K562 (cell line): ENCODE results near the gene HSF4. TPM values are rescaled to one million over a fixed set of nuclear protein-coding genes. Genes with fewer than 3 reads are reported as not detected.

Experiments used
- ATAC-seq: fragments of 200-7000 bp; cut with Tn5 transposase; 3 replicates; pipeline ENCODE4 v1.9.1; 2020; ENCODE audit warnings: moderate library complexity
- BruUV-seq: library from RNA; stranded (reverse); fragments of 400-500 nt; replicated peaks from 2 replicates; lab custom pipeline; 2021; lab: Mats Ljungman, UMichigan
- CTCF ChIA-PET: fragments of 300-600 bp; formaldehyde crosslinking; extraction: SDS; loops from one replicate; lab custom pipeline; 2021; ENCODE audit warnings: low intra/inter-chr PET ratio; lab: Yijun Ruan, JAX
- POLR2A ChIA-PET: fragments of 300-600, 350-650 bp; sonication (Branson Sonifier 250); formaldehyde crosslinking; extraction: SDS; loops from one replicate; lab custom pipeline; 2021; ENCODE audit warnings: antibody characterized with exemption, inconsistent platforms; lab: Yijun Ruan, JAX
- DNase-seq, 4 experiments: peaks; one replicate each; pipeline versions ENCODE4 v3.0.0 to v3.0.0-alpha.2; 2011 to 2018; ENCODE audit warnings: low spot score in 3 of 4, mixed read lengths in 3 of 4; ENCODE audit errors: extremely low read depth in 1 of 4
- FAIRE-seq: peaks from 2 replicates; lab custom pipeline; 2011; peaks lifted over from hg19 to GRCh38; lab: Jason Lieb, UNC
- H2AFZ ChIP-seq: 2 replicates; pipeline ENCODE4 v1.6.0; 2011; ENCODE audit warnings: low read depth, low read length, control low read depth, inconsistent platforms
- H3K27ac ChIP-seq: fragments of 200-600 bp; 3 replicates; pipeline ENCODE4 v1.8.0; 2011; ENCODE audit warnings: low read depth, mild to moderate bottlenecking, control low read depth, inconsistent platforms, low read length, moderate library complexity, mixed read lengths; ENCODE audit errors: extremely low read depth
- H3K27me3 ChIP-seq, 2 experiments: fragments of 300-600 bp in 1 of 2; 2 replicates in 1 of 2; 3 replicates in 1 of 2; pipeline versions ENCODE4 v1.6.0 to v1.8.0; 2011; ENCODE audit warnings: inconsistent platforms in 2 of 2, low read length in 2 of 2, mild to moderate bottlenecking in 1 of 2, mixed read lengths in 1 of 2, moderate library complexity in 1 of 2; ENCODE audit not compliant: control insufficient read depth in 2 of 2, insufficient read depth in 2 of 2
- H3K36me3 ChIP-seq: fragments of 300-600 bp; 3 replicates; pipeline ENCODE4 v1.8.0; 2011; ENCODE audit warnings: mild to moderate bottlenecking, low read length, inconsistent platforms; ENCODE audit not compliant: control insufficient read depth, insufficient read depth
- H3K4me1 ChIP-seq, 2 experiments: fragments of 200-600 bp in 1 of 2; replicated peaks in 1 of 2; 2 replicates in 1 of 2; 3 replicates in 1 of 2; pipeline versions ENCODE4 v1.5.1 to v1.8.0; 2011; ENCODE audit warnings: inconsistent platforms in 2 of 2, low read length in 2 of 2, mild to moderate bottlenecking in 1 of 2, mixed read lengths in 1 of 2, moderate library complexity in 1 of 2; ENCODE audit not compliant: control insufficient read depth in 2 of 2, insufficient read depth in 2 of 2
- H3K4me2 ChIP-seq: 2 replicates; pipeline ENCODE4 v1.6.1; 2011; ENCODE audit warnings: low read length, control low read depth, inconsistent platforms, mixed read lengths; ENCODE audit not compliant: insufficient read depth
- H3K4me3 ChIP-seq: fragments of 200-600 bp; sonication (generic), shearing (Covaris generic); 2 replicates; pipeline ENCODE4 v1.5.1; 2016; ENCODE audit warnings: control low read depth, inconsistent platforms
- H3K79me2 ChIP-seq: fragments of 200-600 bp; 3 replicates; pipeline ENCODE4 v1.8.0; 2011; ENCODE audit warnings: low read length, inconsistent platforms; ENCODE audit not compliant: control insufficient read depth, insufficient read depth
- H3K9ac ChIP-seq, 2 experiments: 2 replicates each; pipeline versions ENCODE4 v1.6.0 to v1.6.1; 2011; ENCODE audit warnings: low read depth in 2 of 2, low read length in 2 of 2, control low read depth in 1 of 2, inconsistent platforms in 1 of 2, mild to moderate bottlenecking in 1 of 2, mixed read lengths in 1 of 2; ENCODE audit not compliant: insufficient read depth in 1 of 2
- H3K9me1 ChIP-seq: one replicate; pipeline ENCODE4 v1.6.0; 2011; ENCODE audit warnings: inconsistent platforms, mild to moderate bottlenecking, low read length, moderate library complexity; ENCODE audit not compliant: control insufficient read depth, insufficient read depth
- H3K9me3 ChIP-seq: replicated peaks from 2 replicates; pipeline ENCODE4 v1.5.1; 2011; ENCODE audit warnings: low read depth, low read length, inconsistent platforms; ENCODE audit not compliant: control insufficient read depth, insufficient read depth
- H4K20me1 ChIP-seq: replicated peaks from 2 replicates; pipeline ENCODE4 v1.6.1; 2011; ENCODE audit warnings: low read length, inconsistent platforms, mixed read lengths; ENCODE audit not compliant: control insufficient read depth, insufficient read depth
- ARID1B ChIP-seq: fragments of 450-650 bp; IDR thresholded peaks from 2 replicates; pipeline ENCODE4 v1.6.1; 2016; ENCODE audit warnings: antibody characterized with exemption, mild to moderate bottlenecking, inconsistent platforms
- CHD2 ChIP-seq: IDR thresholded peaks from 2 replicates; pipeline ENCODE4 v1.6.1; 2011; ENCODE audit warnings: low read depth, low read length
- CSDE1 ChIP-seq, 2 experiments: fragments of 450-650 bp; IDR thresholded peaks; 2 replicates each; pipeline ENCODE4 v1.6.1; 2016; ENCODE audit warnings: mild to moderate bottlenecking in 1 of 2
- IRF9 ChIP-seq: fragments of 450-650 bp; IDR thresholded peaks from 2 replicates; pipeline ENCODE4 v1.6.1; 2016; ENCODE audit warnings: missing biosample characterization, missing genetic modification characterization
- MYNN ChIP-seq, 2 experiments: sonication (generic); formaldehyde crosslinking in 1 of 2; IDR thresholded peaks; 2 replicates each; pipeline versions ENCODE4 v1.5.0 to v1.6.1; 2016 to 2020; ENCODE audit warnings: antibody characterized with exemption in 1 of 2, missing genetic modification reagents in 1 of 2
- RBFOX2 ChIP-seq: fragments of 200-400 bp; formaldehyde crosslinking; IDR thresholded peaks from 2 replicates; pipeline ENCODE4 v1.6.1; 2017; ENCODE audit warnings: low read depth, mild to moderate bottlenecking, low read length, moderate library complexity
- SMARCB1 ChIP-seq: IDR thresholded peaks from 2 replicates; pipeline ENCODE4 v1.6.1; 2011; ENCODE audit warnings: improper control_type of control experiment, low read depth; ENCODE audit not compliant: insufficient read length
- USF1 ChIP-seq: sonication (generic); formaldehyde crosslinking; IDR thresholded peaks from 2 replicates; pipeline ENCODE4 v1.9.0; 2022; ENCODE audit warnings: mild to moderate bottlenecking, missing genetic modification reagents
- ZFP36 ChIP-seq: fragments of 150-350 bp; IDR thresholded peaks from 2 replicates; pipeline ENCODE4 v1.6.1; 2018; ENCODE audit warnings: low read length, low read depth; ENCODE audit not compliant: partially characterized antibody
- WGBS: fragments of 100-300 bp; shearing (Covaris generic); methylation state at CpG from one replicate; pipeline ENCODE4 v1.1.6; 2016; ENCODE audit warnings: low coverage, mixed read lengths; ENCODE audit not compliant: insufficient coverage; ENCODE audit errors: missing lambda C conversion rate; 5-methylcytosine and 5-hydroxymethylcytosine counted together
- in situ Hi-C: fragments of 300-500 bp; cut with MboI; formaldehyde crosslinking; loops from 4 replicates; pipeline ENCODE4 v1.15.0; 2018; ENCODE audit warnings: inconsistent platforms, mixed read lengths
- intact Hi-C: fragments of 100-400 bp; cut with micrococcal nuclease; formaldehyde crosslinking; loops from 2 replicates; pipeline ENCODE4 v1.14.2; 2022
- polyA plus RNA-seq, 8 experiments: library from polyadenylated mRNA; depleted of rRNA in 4 of 8; stranded (reverse) in 5 of 8; unstranded in 3 of 8; fragments of >200 nt; fragmentation: Nextera tagmentation in 2 of 8; fragmentation: Illumina TruSeq in 1 of 8; extraction: Ambion mirVana in 2 of 8; extraction: Trizol in 1 of 8; gene quantifications; 2 replicates each; pipeline versions ENCODE4 v1.2.1 to v1.2.3, GENCODE V29; 2011 to 2014; ENCODE audit warnings: inconsistent platforms in 1 of 8, missing spikeins in 1 of 8
- total RNA-seq, 7 experiments: library from RNA; depleted of rRNA in 6 of 7; stranded (reverse); fragments of >200 nt in 6 of 7; fragmentation: Illumina TruSeq in 2 of 7; extraction: Trizol in 2 of 7; gene quantifications; 2 replicates each; pipeline versions ENCODE4 v1.2.1 to v1.2.3, GENCODE V29; 2011 to 2021; ENCODE audit warnings: low replicate concordance in 1 of 7
- TF ChIP-seq, protein P1 (sequence below), 2 experiments: fragments of 450-650 bp in 1 of 2; IDR thresholded peaks; 2 replicates each; pipeline ENCODE4 v1.6.1; 2011 to 2017; ENCODE audit warnings: low read depth in 2 of 2, antibody characterized with exemption in 1 of 2, borderline replicate concordance in 1 of 2, low read length in 1 of 2, mild to moderate bottlenecking in 1 of 2, mixed read lengths in 1 of 2; ENCODE audit not compliant: control insufficient read depth in 1 of 2
- TF ChIP-seq, protein P2 (sequence below): conservative IDR thresholded peaks from 2 replicates; pipeline ENCODE4 v1.6.1; 2011; ENCODE audit warnings: low read depth, mild to moderate bottlenecking, low read length; ENCODE audit not compliant: control insufficient read depth

Gene HSF4
- total and polyA plus RNA-seq, 9 of the 15 experiments (the other 6 are each of a cell fraction or from before 2014, with no cell fraction given) = 0.50 to 35.4 (median 8.8) TPM; not detected in 1

DNA sequence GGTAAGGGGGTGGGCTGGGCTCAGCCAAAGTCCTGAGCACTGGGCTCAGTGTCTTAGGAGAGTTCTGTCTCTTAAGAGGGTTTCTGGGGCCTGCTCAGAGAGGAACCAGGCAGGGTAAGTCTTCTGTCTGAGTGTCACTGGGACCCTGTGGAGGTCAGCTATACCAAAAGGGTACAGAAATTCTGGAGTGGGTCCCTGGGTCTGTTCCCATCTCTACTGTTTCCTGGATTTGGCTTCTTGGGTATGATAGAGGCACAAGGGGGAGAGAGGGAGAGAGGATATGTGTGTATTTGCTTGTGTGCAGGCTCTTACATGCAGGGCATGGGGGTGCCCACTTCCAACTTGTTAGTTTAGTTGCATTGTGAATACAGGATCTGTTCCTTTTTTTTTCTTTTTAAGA, 29.0 kb downstream of the HSF4 start (continued):
- no peak for TF ChIP-seq USF1 (CRISPR knock-in tag)

DNA sequence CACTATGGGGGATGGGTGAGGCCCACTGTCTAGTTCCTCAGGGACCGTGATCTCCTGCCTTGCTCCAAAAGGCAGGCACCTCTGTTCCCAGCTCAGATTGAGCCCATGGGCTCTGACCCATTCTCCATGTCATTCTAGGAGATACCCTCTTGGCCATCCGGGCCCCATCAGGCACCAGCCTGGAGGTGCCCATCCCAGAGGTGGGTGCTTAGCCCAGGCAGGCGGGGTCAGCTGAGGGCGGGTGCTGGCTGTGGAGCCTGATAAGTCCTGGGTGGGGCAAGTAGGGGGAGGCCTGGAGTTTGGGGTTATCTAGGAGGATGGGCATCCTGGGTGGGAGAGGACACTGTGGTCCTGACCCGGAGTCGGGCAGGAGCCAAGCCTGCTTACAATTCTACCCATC, 29.7 kb downstream of the HSF4 start:
- H3K9me3 ChIP-seq = no peaks in the 10 kb centered on the region
- WGBS = 64% methylated on average over 5 of the region's 6 CpGs
- H3K79me2 ChIP-seq = peaks cover 46% of the 10 kb centered on the region
- in situ Hi-C loops = no loop called here
- DNase-seq (no peak), ATAC-seq (no peak), FAIRE-seq (no peak)
- peak overlapping the region; percentile 74 to 88; a peak in 3 of 4 replicates for H3K9ac ChIP-seq
- H2AFZ ChIP-seq = no peak overlapping the region
- H3K4me2 ChIP-seq = peak overlapping the region; percentile 97; the same call in 1 of the 2 replicates
- BruUV-seq = no TSS peak
- H3K4me3 ChIP-seq = no peak overlapping the region
- POLR2A ChIA-PET = interaction anchor here (0.8 to 1.2 kb wide), 2 partner anchors 9 to 177 kb away, joined by 3 to 4 read pairs; no protein-coding TSS in a partner anchor
- H3K27me3 ChIP-seq = no peaks in the 10 kb centered on the region
- no peaks in the 10 kb centered on the region for H3K9me1 ChIP-seq
- intact Hi-C loops = loop anchor here (5.0 kb wide), 1 partner anchor 33 kb away; the partner anchor contains the start of gene TMEM208
- CTCF ChIA-PET = no interaction called here
- no peaks in the 10 kb centered on the region for H4K20me1 ChIP-seq
- H3K36me3 ChIP-seq = peaks cover 63% of the 10 kb centered on the region
- peaks cover 38 to 69% of the 10 kb centered on the region in 2 experiments for H3K4me1 ChIP-seq
- peak overlapping the region; percentile 17; the same call in 1 of the 3 replicates for H3K27ac ChIP-seq
- TF ChIP-seq SMARCB1 (no peak), CHD2 (no peak), RBFOX2 (0 out of 2 replicates have a peak, but pooled peaks have one; percentile 15), IRF9 (tag) (no peak), MYNN (IDR thresholded peaks at IDR 0.05) (peak; percentile 51; the same call in 1 of the 2 replicates), MYNN (CRISPR knock-in tag; IDR thresholded peaks at IDR 0.05) (no peak), ARID1B (0 out of 2 replicates have a peak, but pooled peaks have one; percentile 20), CSDE1 (IDR thresholded peaks at IDR 0.05) (no peak), ZFP36 (no peak)
- TF ChIP-seq, protein P1, sequence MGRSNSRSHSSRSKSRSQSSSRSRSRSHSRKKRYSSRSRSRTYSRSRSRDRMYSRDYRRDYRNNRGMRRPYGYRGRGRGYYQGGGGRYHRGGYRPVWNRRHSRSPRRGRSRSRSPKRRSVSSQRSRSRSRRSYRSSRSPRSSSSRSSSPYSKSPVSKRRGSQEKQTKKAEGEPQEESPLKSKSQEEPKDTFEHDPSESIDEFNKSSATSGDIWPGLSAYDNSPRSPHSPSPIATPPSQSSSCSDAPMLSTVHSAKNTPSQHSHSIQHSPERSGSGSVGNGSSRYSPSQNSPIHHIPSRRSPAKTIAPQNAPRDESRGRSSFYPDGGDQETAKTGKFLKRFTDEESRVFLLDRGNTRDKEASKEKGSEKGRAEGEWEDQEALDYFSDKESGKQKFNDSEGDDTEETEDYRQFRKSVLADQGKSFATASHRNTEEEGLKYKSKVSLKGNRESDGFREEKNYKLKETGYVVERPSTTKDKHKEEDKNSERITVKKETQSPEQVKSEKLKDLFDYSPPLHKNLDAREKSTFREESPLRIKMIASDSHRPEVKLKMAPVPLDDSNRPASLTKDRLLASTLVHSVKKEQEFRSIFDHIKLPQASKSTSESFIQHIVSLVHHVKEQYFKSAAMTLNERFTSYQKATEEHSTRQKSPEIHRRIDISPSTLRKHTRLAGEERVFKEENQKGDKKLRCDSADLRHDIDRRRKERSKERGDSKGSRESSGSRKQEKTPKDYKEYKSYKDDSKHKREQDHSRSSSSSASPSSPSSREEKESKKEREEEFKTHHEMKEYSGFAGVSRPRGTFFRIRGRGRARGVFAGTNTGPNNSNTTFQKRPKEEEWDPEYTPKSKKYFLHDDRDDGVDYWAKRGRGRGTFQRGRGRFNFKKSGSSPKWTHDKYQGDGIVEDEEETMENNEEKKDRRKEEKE (IDR thresholded peaks at IDR 0.05; ENCODE audit: borderline replicate concordance in 1 of 2, control insufficient read depth in 1 of 2, low read depth in 2 of 2, low read length in 1 of 2) = no peak
- TF ChIP-seq, protein P2, sequence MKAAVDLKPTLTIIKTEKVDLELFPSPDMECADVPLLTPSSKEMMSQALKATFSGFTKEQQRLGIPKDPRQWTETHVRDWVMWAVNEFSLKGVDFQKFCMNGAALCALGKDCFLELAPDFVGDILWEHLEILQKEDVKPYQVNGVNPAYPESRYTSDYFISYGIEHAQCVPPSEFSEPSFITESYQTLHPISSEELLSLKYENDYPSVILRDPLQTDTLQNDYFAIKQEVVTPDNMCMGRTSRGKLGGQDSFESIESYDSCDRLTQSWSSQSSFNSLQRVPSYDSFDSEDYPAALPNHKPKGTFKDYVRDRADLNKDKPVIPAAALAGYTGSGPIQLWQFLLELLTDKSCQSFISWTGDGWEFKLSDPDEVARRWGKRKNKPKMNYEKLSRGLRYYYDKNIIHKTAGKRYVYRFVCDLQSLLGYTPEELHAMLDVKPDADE = 0 out of 2 replicates have a peak, but pooled peaks have one; percentile 50
